HepG2 (cell line): ENCODE measurements around the gene CNPY4.

Source experiments
- ATF4 ChIP-seq, 2 experiments: fragments of 450-650 bp in 1 of 2; sonication (generic) in 1 of 2; formaldehyde crosslinking; IDR thresholded peaks; 2 replicates each; pipeline versions ENCODE4 v1.5.0 to v1.8.0; 2020 to 2022; ENCODE audit warnings: mild to moderate bottlenecking in 1 of 2, missing genetic modification reagents in 1 of 2
- BHLHE40 ChIP-seq: IDR thresholded peaks from 2 replicates; pipeline ENCODE4 v1.6.1; 2011; ENCODE audit warnings: low read length, improper control_type of control experiment
- CTCF ChIP-seq: sonication (generic); formaldehyde crosslinking; IDR thresholded peaks from 2 replicates; pipeline ENCODE4 v1.5.0; 2020; ENCODE audit warnings: mild to moderate bottlenecking, missing genetic modification reagents, moderate library complexity
- IKZF1 ChIP-seq: fragments of 450-650 bp; IDR thresholded peaks from 2 replicates; pipeline ENCODE4 v1.7.1; 2016
- POLR2AphosphoS2 ChIP-seq: IDR thresholded peaks from 2 replicates; pipeline ENCODE4 v1.6.1; 2011; ENCODE audit warnings: low read depth, low read length, improper control_type of control experiment
- PRDM15 ChIP-seq: sonication (generic); formaldehyde crosslinking; IDR thresholded peaks from 2 replicates; pipeline ENCODE4 v1.4.0; 2020; ENCODE audit warnings: missing genetic modification reagents
- REPIN1 ChIP-seq: sonication (generic); formaldehyde crosslinking; IDR thresholded peaks from 2 replicates; pipeline ENCODE4 v1.8.0; 2022; ENCODE audit warnings: missing genetic modification reagents, low read depth, mild to moderate bottlenecking, borderline replicate concordance
- THRA ChIP-seq: sonication (generic); formaldehyde crosslinking; IDR thresholded peaks from 2 replicates; pipeline ENCODE4 v1.4.0; 2020; ENCODE audit warnings: missing genetic modification reagents, borderline replicate concordance

- no peak for TF ChIP-seq IKZF1
- no peak for TF ChIP-seq CTCF (CRISPR knock-in tag)
- TF ChIP-seq PRDM15 (CRISPR knock-in tag) = no peak
- no peak for TF ChIP-seq ATF4 (CRISPR knock-in tag; IDR thresholded peaks at IDR 0.05)
- no peak for TF ChIP-seq THRA (CRISPR knock-in tag)
- no peak for TF ChIP-seq REPIN1
- TF ChIP-seq BHLHE40 = no peak
- no peak for TF ChIP-seq POLR2AphosphoS2
Measured at GRCh38 chr7:100082978-100083377, 36.5 kb upstream of the CNPY4 start.
